Mucosa of descending colon (tissue), 3 donors: ENCODE results near the gene TTLL8. TPM values are rescaled to one million over a fixed set of nuclear protein-coding genes. Genes with fewer than 3 reads are reported as not detected.

Experiments
- ATAC-seq: fragments of 200-7000 bp; cut with Tn5 transposase; one replicate; pipeline ENCODE4 v1.9.1; 2020; ENCODE audit warnings: mild to moderate bottlenecking, moderate library complexity
- DNase-seq, 3 donors: peaks; one replicate each; pipeline ENCODE4 v3.0.0-alpha.2; 2020
- H3K36me3 ChIP-seq: fragments of 200-600 bp; one replicate; pipeline ENCODE4 v1.8.0; 2021; ENCODE audit warnings: low read depth, mild to moderate bottlenecking
- H3K4me1 ChIP-seq: fragments of 200-600 bp; one replicate; pipeline ENCODE4 v1.8.0; 2021; ENCODE audit warnings: low read depth, mild to moderate bottlenecking
- H3K4me3 ChIP-seq: fragments of 200-600 bp; one replicate; pipeline ENCODE4 v1.8.0; 2021; ENCODE audit warnings: mild to moderate bottlenecking
- H3K9me3 ChIP-seq: fragments of 200-600 bp; one replicate; pipeline ENCODE4 v1.8.0; 2021; ENCODE audit warnings: mild to moderate bottlenecking
- intact Hi-C, 2 donors: fragments of 100-400 bp; cut with DNase I in 1 of 2; cut with micrococcal nuclease in 1 of 2; formaldehyde crosslinking; loops; one replicate each; pipeline versions ENCODE4 v1.11.0 to v1.11.1; 2022; cut with DNase I, micrococcal nuclease
- total RNA-seq, 3 donors: library from RNA; stranded (reverse); fragmentation: NEBNext Ultra II Directional in 2 of 3; extraction: Animal tissue kit (Norgen Biotek cat#: 25700) in 2 of 3; gene quantifications; one replicate each; pipeline versions ENCODE4 v1.2.1 to v1.2.4, GENCODE V29; 2021 to 2023
- TF ChIP-seq, protein P1 (sequence below): fragments of 200-600 bp; IDR thresholded peaks from one replicate; pipeline ENCODE4 v1.8.0; 2022; ENCODE audit warnings: antibody characterized with exemption, mild to moderate bottlenecking
- donor health status: DM: no; HTN: no; CAD: no; lungs with moderate emphysema.
- donor health status: DM: no; HTN: no; CAD: no.
- donor health status: DM: no; HTN: yes; CAD: no.

Gene TTLL8
- total RNA-seq, 3 donors from 2014 or later, result not detected

DNA sequence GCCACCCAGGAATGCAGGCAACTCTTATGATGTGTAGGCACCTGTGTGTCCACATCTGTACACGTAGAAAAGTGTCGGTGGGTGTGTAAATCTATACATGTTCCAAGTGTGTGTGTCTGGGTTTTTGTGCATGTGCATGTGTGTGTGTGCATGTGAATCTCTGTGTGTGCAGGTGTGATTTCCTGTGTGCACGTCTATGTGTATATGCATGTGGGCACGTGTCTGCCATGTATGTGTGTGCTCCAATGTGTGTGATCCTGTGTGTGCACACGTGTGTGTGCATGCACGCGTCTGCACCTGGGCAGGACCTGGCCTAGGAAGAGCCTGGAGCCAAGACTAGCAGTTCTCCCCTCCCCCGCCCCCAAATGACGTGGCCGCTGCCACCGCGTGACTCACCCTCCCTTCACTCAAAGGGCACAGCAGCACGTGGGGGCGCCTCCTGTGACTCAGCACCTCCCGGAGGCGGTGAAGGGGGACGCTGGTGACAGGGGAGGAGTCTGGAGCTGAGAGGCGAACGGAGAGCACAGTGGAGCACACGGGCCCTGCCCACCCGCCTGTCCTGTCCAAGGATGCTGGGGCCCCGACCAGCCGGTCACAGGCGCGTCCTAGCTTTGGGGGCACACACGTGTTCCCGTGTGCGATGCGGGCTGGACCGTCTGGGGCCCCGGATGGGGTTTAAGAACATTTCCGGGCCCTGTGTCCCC, 87.4 kb downstream of the TTLL8 start:
- no peaks in the 10 kb centered on the region for H3K9me3 ChIP-seq
- intact Hi-C loops, result no loop called here
- no peaks in the 10 kb centered on the region for H3K36me3 ChIP-seq
- DNase-seq (peak; percentile 93 to 98 (median 93)), ATAC-seq (peak; percentile 85)
- no peak overlapping the region for H3K4me3 ChIP-seq
- TF ChIP-seq, protein P1, sequence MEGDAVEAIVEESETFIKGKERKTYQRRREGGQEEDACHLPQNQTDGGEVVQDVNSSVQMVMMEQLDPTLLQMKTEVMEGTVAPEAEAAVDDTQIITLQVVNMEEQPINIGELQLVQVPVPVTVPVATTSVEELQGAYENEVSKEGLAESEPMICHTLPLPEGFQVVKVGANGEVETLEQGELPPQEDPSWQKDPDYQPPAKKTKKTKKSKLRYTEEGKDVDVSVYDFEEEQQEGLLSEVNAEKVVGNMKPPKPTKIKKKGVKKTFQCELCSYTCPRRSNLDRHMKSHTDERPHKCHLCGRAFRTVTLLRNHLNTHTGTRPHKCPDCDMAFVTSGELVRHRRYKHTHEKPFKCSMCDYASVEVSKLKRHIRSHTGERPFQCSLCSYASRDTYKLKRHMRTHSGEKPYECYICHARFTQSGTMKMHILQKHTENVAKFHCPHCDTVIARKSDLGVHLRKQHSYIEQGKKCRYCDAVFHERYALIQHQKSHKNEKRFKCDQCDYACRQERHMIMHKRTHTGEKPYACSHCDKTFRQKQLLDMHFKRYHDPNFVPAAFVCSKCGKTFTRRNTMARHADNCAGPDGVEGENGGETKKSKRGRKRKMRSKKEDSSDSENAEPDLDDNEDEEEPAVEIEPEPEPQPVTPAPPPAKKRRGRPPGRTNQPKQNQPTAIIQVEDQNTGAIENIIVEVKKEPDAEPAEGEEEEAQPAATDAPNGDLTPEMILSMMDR, result no peak
- peaks cover 30% of the 10 kb centered on the region for H3K4me1 ChIP-seq

DNA sequence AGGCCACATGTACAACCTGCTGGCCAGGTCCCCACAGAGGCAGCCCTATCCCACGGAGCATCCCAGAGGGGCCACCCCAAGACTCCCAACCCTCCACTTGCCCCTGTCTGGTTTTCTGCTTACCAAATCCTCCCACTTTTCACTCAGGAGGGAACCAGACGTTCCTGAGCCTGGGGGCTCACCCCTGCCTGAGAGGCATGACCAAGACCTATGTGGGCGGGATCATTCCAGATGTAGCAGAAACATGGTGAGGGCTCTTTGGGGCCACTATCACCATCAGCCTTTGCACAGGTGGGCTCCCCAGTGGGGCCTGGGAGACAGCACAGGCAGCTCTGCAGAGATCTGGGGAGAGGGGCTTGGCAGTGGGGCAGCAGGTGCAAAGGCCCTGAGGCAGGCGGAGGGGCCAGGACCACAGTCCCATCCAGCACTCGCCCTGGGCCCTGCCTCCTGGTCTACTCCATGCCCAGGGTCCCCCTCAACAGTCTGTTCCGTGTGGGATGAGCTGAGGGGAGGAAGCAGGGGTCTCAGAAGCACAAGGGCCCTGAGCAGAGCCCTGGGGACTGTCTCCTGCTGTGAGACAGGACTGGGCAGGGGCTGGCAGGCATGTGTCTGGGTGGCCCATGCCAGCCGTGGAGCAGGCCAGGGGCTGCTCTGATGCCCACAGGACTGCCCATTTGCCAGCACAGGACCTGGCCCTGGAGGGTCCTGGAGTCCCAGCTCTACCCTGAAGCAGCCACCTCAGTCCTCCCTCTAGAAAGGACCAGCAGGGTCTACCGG, 88.2 kb downstream of the TTLL8 start:
- H3K4me1 ChIP-seq, result peaks cover 34% of the 10 kb centered on the region
- H3K36me3 ChIP-seq, result no peaks in the 10 kb centered on the region
- peak in 2 of 3 donors; percentile 56 to 57 for DNase-seq
- ATAC-seq, result no peak
- TF ChIP-seq, protein P1, result no peak
- no peak overlapping the region for H3K4me3 ChIP-seq
- no peaks in the 10 kb centered on the region for H3K9me3 ChIP-seq
- intact Hi-C loops, result no loop called here

DNA sequence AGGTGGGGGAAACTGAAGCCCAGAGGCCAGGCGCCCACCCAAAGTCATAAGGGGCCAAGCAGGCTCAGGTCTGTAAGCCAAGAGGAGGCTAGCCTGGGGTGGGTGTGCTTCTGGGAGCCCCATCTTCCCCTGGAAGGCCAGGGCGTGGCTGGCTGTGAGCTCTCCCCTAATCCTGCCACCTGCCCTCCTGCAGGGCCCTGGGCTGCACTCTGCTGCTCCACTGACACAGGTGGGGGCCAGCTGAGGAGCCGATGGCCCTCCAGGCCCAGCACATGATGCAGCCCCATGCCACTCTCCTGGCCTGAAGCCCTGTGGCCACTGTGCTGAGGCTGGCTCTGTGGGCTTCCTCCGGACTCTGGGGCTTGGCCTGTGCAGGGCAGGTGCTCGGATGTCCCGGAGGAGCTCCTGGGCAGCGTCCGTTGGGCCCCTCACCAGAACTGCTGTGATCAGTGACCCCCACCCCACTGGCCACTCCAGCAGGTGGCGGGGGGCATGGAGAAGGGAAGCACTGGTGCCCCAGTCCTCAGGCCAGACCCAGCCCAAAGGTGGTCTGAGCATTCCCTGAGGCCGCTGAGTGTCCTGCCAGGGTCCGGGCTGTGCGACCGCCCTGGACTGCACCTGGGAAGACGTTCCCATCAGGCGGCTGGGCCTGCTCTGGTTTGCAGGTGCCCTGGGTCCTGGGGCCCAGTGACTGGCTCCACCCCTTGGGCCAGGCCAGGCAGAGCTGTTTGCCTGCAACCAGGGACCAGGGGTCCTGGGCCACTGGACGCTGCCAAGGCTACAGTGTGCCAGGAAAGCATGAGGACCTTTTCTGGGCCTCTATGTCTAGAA, 89.1 kb downstream of the TTLL8 start:
- DNase-seq, result peak; percentile 13 to 66 (median 38)
- H3K4me1 ChIP-seq, result peaks cover 34% of the 10 kb centered on the region

More for the DNA sequence above, 89.1 kb downstream of the TTLL8 start:
- TF ChIP-seq, protein P1, result no peak
- no peaks in the 10 kb centered on the region for H3K9me3 ChIP-seq
- no peak overlapping the region for H3K4me3 ChIP-seq
- intact Hi-C loops, result no loop called here
- ATAC-seq, result no peak
- H3K36me3 ChIP-seq, result peaks cover 5% of the 10 kb centered on the region

Other genes starting within 250 kb of the TTLL8 start
- gene BRD1, start 230.4 kb downstream of the TTLL8 start, total RNA-seq, result 10 to 100 TPM; 33.4 to 51.3 (median 48.4) TPM
- 10 to 100 TPM; 13.7 to 18.2 (median 18.1) TPM for gene ZBED4, start 204.5 kb downstream of the TTLL8 start, total RNA-seq
- gene ALG12, start 139.9 kb downstream of the TTLL8 start, total RNA-seq, result 10 to 100 TPM; 21.7 to 28.7 (median 25.5) TPM
- 10 to 100 TPM; 27.6 to 57.6 (median 32.2) TPM for gene CRELD2, start 139.7 kb downstream of the TTLL8 start, total RNA-seq
- gene PIM3, start 97.5 kb downstream of the TTLL8 start, total RNA-seq, result 100 to 1,000 TPM in 1 of 3 donors, 10 to 100 TPM in 2; 56.4 to 106 (median 58.7) TPM
- gene IL17REL, start 45.5 kb downstream of the TTLL8 start, total RNA-seq, result under 1 TPM in 2 of 3 donors, not detected in 1; 0.09 to 0.43 TPM
- under 1 TPM in 1 of 3 donors, not detected in 2; 0.16 TPM for gene MLC1, start 27.1 kb upstream of the TTLL8 start, total RNA-seq
- gene MOV10L1, start 31.7 kb upstream of the TTLL8 start, total RNA-seq, result 1 to 10 TPM in 1 of 3 donors, under 1 TPM in 2; 0.29 to 1.0 (median 0.49) TPM
- gene PANX2, start 112.4 kb upstream of the TTLL8 start, total RNA-seq, result under 1 TPM in 1 of 3 donors, not detected in 2; 0.44 TPM
- gene TRABD, start 127.6 kb upstream of the TTLL8 start, total RNA-seq, result 10 to 100 TPM; 36.8 to 52.6 (median 42.7) TPM
- gene SELENOO, start 142.7 kb upstream of the TTLL8 start, total RNA-seq, result 10 to 100 TPM; 21.5 to 23.8 (median 23.1) TPM
- 10 to 100 TPM; 34.5 to 41.6 (median 40.5) TPM for gene TUBGCP6, start 186.7 kb upstream of the TTLL8 start, total RNA-seq
- gene HDAC10, start 193.0 kb upstream of the TTLL8 start, total RNA-seq, result 10 to 100 TPM; 39.5 to 66.3 (median 47.8) TPM
- gene MAPK12, start 203.4 kb upstream of the TTLL8 start, total RNA-seq, result 1 to 10 TPM; 2.3 to 6.5 (median 5.2) TPM
- 1 to 10 TPM; 1.8 to 4.3 (median 3.2) TPM for gene MAPK11, start 212.1 kb upstream of the TTLL8 start, total RNA-seq
- 100 to 1,000 TPM; 232 to 318 (median 250) TPM for gene PLXNB2, start 249.3 kb upstream of the TTLL8 start, total RNA-seq